Hypothalamus (tissue), 51 donors: ENCODE results near the gene PRSS12.

Experiments
- DNase-seq, 51 donors: peaks; one replicate each; lab custom pipeline; 2025; lab: John Stamatoyannopoulos, UW

The PRSS12 gene

DNA sequence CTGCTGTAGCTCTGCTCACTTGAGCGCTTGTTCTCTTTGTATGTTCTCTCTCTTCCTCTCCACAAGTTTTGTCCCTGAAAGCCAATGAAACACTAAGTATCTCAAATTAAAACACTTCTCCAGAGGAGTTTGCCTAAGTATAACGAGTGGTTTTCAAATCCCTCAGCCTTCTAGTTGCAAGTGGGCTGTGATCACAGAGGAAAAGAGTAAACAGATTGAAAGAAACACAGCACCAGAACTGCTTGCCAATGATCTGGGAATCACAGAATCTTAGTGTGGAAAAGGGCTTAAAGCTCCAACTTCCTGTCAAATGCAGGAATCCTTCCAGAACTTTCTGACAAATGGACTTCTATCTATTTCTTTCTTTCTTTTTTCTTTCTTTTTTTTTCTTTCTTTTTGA lies 4.8 kb upstream of the PRSS12 start:
- no peak for DNase-seq

DNA sequence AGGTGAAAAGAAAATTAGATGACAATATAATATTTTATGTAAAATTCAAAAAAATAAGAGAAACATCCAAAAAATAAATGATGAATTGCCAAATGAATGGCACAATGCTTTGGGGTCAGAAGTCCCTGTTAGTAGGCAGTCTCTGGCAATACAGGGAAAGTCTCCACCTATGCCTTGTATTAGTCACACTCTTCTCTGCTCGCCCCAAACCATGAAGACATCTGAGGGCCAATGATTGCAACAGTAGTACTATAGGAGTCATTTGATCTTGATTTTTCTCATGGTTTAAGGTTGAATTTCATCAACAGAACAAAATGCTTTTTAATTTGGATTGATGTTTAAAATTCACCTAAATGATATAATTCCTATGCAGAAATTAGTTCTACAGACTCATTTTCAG lies 3.9 kb upstream of the PRSS12 start:
- DNase-seq = no peak

DNA sequence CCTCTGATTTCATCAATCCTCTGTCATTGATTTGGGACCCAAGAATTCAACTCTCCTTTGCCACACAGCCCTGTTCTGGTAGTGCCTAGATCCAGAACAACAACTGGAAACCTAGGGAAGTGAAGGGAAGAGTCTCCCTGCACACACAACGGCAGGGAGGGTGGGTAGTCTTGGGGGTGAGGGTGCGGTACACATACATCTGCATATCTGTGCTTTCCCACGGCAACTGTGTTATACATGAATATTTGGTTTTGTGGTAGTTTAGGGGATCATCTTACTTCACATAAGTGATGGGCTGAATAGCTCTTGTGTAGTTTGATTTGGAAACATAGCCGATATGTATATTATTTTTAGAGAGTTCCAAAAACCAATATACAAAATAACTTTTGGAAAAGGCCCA lies 3.3 kb upstream of the PRSS12 start:
- DNase-seq = no peak

DNA sequence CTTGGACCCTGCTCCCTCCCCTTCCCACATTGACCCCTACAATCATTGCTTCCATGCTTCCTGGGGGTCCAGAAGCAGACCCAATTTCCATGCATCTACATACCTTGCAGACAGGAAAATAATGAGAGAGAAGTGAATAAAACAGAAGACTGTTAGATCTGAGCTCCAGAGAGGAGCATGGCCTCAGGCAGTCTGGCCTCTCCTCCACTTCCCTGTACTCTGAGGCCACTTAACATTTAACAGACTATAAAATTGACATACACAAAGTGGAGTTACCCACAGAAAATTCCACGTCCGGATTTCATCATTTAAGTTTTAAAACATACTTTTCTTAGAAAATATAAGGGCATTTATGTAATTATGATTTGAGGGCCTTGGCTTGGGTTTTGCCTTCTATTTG lies 2.1 kb upstream of the PRSS12 start:
- DNase-seq = no peak

DNA sequence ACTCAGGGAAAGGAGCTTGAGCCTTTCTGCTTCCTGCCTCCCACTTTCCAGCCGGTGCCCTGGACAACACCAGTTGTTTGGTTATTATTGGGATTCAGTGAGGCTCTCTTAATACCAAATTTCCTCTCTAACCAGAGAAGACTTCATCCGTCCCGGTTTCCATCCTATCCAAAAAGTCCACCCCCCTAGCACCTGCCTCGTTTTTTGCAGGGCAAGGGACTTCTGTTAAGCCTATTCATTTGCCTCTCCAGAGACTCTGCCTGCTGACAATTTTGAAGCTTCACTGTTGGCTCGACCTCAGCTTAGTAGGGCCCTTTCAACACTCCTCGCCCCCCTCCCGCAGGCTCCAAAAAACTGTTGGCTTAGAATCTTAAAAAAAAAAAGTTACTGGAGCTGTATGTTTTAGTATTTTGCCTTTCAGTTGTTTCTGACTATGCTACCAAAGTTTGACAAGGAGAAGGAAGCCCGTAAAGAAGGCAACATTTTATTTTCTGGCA lies 779 bp upstream of the PRSS12 start:
- DNase-seq = peak in 1 of 51 donors; percentile 2

DNA sequence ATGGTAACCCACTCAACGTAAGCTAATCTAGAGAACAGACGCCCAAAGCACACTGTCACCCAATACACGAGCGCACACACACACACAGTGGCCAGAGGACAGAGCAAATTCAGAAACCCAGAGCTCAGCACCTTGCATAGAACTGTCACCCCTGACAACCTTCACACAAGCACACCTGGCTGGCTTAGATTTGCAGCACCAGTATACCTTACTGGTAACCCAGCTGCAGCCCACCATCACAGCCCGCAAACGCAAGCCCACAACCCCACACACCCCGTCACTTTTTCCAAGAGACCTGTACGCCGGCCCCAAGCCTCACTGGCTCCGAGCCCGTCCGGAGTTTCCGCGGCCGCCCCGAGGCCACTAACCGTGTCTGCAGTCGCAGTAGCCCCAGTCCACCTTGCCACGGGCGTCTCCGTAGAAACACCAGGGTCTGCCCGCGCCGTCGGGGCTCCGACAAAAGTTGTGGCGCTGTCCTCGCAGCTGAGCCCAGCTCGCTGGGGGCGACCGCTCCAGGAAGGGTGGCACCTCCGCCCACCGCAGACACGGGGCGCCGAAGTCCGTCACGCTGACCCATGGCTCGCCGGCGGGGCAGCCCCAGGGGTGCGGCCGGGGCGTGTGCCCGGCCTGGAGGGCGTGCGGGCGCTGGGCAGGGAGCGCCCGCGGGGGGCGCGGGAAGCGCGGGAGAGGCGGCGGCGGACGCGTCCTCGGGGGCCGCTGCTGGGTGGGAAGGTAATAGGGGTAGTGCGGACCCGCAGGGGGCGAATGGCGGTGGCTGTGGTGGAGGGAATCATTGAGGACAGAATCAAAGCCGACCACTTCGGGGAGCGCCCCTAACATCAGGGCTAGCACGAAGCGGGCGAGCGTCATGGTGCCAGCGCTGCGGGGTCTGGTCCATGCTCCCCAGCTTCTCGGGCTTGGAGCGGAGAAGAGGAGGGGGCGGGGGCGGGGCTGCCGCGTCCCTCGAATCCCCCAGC lies 664 bp downstream of the PRSS12 start:
- DNase-seq = peak in 1 of 51 donors; percentile 0

DNA sequence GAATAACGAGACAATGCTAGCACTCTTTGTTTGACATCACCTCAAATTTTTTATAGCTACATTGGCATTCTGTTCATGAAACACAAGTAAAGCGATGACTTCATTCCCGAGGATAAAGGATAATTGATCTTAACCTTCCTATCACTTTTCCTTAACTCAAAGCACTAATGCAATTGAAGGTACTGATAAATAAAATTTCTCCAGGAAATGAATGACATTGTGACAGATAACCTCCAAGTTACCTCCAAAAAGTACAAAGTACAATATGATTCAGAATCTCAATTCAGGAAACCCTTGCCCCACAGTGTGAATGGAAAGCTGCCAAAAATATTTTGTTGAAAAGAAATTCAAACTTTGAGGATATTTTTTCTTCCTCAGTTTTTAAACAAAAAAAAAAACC lies 1.8 kb downstream of the PRSS12 start:
- no peak for DNase-seq

DNA sequence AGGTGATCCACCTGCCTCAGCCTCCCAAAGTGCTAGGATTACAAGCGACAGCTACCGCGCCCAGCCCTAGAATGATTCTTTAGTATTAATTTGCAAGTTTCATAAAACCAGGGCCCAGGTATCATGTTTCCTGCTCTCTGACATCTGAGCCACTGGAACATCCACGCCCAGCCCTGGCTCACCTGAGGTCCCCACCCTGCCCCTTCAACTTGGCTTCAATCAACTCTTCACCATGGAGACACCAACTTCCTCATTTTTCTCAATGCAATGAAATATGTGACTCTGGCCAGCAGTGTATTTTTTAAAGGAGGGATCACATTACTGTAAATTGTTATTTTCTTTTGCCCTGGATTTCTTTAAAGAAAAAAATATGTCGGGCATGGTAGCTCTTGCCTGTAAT lies 3.9 kb downstream of the PRSS12 start:
- no peak for DNase-seq

DNA sequence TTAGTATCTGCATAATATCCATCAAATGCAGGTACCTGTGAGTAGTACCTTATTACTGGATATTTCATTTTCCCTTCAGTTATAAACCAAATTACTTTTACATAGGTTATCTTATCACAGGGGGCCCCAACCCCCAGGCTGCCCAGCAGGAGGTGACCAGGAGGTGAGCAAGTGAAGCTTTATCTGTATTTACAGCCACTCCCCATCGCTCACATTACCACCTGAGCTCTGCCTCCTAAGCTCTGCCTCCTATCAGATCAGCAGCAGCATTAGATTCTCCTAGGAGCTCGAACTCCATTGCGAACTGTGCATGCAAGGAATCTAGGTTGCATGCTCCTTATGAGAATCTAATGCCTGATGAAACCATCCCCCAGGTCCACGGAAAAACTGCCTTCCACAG lies 6.3 kb downstream of the PRSS12 start:
- no peak for DNase-seq

DNA sequence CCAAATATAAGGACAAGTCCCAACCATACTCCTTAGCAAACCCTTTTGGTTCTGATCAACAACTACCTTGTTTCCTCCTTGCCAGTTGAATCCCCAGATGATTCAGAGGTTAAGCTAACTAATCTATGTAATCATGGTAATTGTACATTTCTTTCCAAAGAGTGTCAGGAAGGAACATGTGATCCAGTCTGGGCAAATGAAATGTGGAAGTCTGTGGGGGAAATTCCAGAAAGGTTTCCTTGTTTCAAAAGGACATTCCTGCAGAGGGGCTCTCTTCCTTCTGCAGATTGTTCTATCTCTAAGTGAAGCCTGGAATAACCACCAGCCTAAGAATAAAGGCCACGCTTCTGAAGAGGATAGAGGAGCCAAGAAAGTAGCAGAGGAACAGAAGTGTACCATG lies 7.0 kb downstream of the PRSS12 start:
- DNase-seq = no peak

DNA sequence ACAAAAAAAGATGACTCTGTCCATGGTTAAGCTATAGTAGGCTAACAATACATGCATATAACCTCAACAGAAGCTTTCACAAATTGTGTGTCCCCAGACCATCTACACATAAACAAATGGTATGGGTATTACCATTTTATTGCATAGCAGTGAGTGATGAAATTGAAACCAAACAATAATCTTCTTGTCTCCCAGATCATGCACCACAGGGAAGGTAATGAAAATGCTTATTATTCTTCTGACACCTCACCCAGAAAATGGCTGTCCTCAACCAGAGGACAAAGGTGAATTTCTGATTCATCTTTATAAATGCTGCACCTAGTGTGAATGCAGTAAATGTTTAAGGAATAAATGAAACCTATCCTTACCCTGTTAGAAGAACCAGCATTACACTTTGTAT lies 8.0 kb downstream of the PRSS12 start:
- no peak for DNase-seq

DNA sequence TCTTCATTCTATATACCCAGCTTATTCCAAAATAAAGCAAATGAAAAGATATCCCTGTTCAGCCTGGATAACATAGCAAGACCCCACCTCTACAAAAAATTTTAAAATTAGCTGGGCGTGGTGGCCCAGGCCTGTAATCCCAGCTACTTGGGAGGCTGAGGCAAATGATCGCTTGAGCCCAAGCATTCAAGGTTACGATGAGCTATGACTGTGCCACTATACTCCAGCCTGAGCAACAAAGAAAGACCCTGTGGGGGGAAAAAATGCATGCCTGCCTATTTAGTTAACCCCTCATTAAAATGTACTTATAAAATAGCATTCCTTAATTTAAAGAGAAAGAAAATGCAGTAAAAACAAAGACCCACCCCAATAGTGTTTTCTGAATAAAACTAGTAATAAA lies 9.3 kb downstream of the PRSS12 start:
- DNase-seq = no peak

DNA sequence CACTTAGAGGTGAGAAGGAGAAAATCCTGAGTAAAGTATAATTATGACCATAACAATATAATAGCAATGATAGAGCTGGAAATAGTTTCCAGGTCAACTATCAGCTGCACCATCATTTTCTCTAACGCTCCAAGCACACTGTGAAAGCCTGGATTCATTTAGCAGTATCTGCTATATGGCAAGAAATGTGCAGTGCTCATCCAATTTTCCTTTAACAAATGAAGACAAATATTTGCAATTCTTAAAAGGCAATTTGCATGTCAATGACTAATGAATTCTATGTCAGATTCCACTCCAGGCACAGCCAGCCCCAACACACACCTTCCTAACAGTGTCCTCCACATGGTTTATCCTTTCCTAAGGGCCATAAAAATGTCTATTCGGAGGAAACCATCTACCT lies 12.7 kb downstream of the PRSS12 start:
- DNase-seq = no peak

DNA sequence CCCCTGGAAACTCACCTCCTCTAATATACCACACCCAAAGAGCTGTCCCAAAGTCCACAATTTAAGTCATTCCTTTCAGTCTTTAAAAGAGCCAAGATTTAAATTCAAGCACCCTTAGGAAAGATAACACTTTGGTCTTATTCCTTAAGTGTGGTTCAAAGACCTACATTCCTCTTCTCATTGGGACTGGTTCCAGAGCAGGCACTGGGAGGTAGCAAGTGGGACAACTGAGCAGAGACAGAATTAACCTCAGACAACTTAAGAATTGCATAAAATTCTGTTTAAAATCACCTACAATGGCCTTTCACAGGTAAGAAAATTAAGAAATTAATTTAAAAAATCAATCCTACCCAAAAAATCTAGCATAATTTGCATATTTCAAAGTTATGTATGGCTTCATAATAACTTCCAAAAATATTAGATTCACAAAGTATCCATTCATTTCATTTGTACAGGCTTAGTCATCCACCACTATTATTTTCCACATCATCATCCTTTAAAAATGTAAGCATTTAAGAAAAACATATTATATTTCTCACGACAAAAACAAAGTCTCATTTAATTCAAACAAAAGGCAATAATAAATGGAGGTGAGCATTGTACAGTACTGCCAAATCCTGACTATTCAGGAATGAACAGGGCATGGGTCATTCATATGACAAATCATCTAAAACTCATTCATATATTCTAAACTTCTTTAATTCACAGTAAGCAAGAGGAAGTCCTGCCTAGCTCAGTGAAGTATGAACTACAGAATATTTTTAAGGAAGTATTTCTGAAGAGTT lies 13.6 kb downstream of the PRSS12 start:
- no peak for DNase-seq

DNA sequence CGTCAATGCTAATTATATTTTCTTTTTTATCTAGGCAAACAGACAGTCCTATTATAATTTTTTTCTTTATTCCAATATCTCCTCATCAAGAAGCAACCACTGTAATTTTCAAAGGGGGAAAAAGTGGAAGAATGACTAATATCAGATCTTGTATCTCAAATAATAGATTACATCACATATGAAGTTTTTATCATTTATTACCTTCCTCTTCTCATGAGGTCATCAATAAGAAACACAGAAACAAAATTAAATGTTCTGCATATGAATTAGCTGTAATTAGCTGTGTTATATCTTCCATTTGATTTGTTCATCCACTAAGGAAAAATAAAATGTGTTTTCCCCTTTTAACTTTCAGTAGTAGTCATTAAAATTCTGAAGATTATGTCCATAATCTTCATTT lies 14.3 kb downstream of the PRSS12 start:
- DNase-seq = no peak

DNA sequence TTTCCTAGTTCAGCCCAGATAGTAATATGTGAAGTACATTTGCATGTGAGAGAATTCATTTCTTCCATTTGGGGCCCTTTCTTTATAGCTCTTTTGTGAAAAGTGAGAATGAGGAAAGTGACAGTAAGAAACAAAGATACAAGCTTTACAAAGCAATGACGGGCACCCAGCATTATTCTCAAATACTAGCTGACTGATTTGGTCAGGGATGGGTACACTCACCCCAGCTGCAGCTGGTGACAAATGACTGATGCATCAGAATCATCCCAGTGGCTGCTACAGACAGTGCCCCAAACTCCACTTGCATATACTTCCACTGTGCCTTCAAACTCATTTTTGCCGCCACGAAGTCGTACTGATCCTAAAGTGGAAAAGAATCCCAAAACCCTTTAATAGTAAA lies 14.8 kb downstream of the PRSS12 start:
- DNase-seq = no peak

DNA sequence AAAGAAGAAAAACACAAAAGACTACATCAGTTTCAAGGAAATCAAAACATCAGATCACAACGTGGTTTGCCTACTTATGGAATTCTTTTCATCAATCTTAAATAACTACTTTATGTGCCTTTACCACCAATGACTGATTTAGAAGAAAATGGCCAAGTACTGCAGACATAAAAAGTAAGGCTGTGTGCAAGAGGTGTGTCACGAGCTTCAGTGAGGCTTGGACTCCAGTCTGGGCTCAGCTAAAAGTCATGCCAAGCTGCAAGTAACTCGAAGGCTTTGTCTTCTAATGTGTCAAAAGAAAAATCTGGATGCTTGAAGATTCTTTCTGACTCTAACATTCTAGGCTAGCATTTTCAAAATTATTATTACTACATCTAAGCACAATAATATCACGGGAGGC lies 17.0 kb downstream of the PRSS12 start:
- no peak for DNase-seq

DNA sequence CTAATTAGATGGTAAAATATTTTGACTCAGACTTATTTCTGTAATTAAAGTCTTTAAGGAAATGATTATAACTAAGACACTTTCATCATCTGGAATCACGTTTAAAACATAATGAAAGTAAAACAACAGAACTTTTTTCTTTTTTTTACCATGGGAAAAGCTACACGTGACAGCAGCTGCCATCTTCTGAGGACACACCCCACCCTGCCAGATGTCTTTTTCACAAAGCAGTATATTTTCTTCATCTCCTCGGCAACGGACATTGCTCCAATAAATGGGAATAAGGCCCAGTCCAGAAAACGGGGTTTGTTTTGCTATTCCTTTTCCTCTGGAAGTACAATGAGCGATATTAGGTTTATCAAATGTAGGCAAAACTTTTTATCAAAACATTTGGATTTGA lies 17.5 kb downstream of the PRSS12 start:
- DNase-seq = no peak

DNA sequence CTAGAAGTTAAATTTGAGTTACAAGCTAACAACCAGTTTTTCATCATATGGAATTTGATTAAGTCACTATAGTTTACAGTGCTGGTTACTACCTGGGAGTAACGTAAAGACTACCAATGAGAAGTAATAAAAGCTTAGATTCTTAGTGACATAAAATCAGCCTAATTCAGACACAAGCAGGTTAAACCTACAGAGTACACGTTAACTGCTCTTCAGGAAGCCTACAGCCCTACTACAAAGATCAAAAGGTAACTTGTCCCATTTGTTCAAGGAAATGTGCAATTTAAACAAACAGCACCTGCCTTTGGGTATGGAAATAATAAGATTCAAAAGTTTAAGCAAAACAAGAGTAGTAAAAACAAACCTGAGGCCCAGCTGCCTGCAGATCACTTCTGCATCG lies 21.5 kb downstream of the PRSS12 start:
- no peak for DNase-seq

DNA sequence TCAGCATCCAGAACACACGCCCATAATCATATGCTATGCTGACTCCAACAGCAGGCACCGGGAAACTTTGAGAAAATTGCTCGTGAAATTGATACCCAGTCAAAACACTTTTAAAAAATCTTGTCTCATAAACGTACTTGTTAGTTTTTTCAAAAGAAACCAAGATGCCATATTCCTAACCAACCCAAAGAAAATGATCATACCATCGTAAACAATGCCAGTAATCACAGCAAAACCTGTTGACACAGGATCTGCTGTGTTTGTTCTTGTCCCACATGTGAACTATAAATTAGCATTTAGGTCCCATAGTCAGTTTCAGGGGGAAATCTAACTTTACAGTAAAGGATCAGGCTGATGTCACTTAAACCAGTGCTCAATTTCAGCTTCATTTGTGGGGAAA lies 23.0 kb downstream of the PRSS12 start:
- DNase-seq = no peak

DNA sequence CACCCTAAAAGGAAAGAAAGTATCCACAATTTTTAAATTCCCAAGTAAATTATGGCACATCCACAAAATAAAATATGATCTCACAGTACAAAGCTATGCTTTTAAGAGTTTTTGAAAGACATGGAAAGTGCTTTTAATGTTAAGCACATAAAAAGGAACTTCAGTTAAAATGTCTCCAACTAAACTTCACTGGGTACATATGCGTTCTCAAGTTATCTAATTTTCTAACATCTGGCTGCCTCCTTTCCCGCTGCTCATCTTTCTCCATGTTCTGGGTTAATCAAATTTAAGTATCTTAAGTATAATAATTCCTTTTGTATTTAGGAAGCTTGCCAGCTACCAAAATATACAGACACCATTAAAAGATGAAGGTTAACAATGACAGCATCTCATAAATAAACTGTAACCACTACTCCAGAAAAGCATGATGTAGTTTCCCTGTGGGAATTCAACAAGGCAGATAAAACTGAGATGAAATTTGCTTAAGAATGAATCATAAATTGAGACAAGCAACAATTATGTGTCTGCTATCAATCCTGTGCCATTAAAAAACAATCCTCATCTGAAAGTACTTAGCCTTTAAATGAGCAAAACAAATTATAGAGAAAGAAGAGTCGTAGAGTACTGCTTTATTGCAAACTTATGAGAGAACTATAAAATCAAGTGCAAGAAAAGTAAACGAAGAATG lies 25.1 kb downstream of the PRSS12 start:
- no peak for DNase-seq
